Loucy (cell line): ENCODE results near the gene FBXO11.
A peak's percentile ranks its signal among the peaks of the same experiment; 100 is the strongest.

ENCODE experiments used
- H2AFZ ChIP-seq: fragments of 200-600 bp; sonication (generic); 2 replicates; pipeline ENCODE4 v1.6.0; 2016; ENCODE audit warnings: antibody characterized with exemption, mild to moderate bottlenecking, low read length, moderate library complexity
- H3F3A ChIP-seq: fragments of 200-600 bp; 2 replicates; pipeline ENCODE4 v1.6.0; 2016; ENCODE audit warnings: antibody characterized with exemption, low read depth, mild to moderate bottlenecking
- H3K27me3 ChIP-seq: fragments of 200-600 bp; sonication (generic); 2 replicates; pipeline ENCODE4 v1.6.1; 2014; ENCODE audit warnings: low read length, mild to moderate bottlenecking; ENCODE audit not compliant: insufficient read depth, poor library complexity, severe bottlenecking
- H3K36me3 ChIP-seq: fragments of 200-600 bp; sonication (generic); 2 replicates; pipeline ENCODE4 v1.6.1; 2016; ENCODE audit warnings: low read length; ENCODE audit not compliant: insufficient read depth
- H3K4me1 ChIP-seq: fragments of 200-600 bp; sonication (generic); 2 replicates; pipeline ENCODE4 v1.5.1; 2014; ENCODE audit warnings: low read length, mild to moderate bottlenecking; ENCODE audit not compliant: insufficient read depth, poor library complexity, severe bottlenecking
- H3K4me2 ChIP-seq: fragments of 200-600 bp; sonication (generic); 2 replicates; pipeline ENCODE4 v1.6.0; 2014; ENCODE audit warnings: antibody characterized with exemption, low read length, low read depth, mild to moderate bottlenecking; ENCODE audit not compliant: poor library complexity, severe bottlenecking
- H3K4me3 ChIP-seq: fragments of 200-600 bp; sonication (generic); 2 replicates; pipeline ENCODE4 v1.5.1; 2014; ENCODE audit warnings: low read length, mild to moderate bottlenecking, mixed read lengths; ENCODE audit not compliant: poor library complexity, severe bottlenecking
- H3K79me2 ChIP-seq: fragments of 200-600 bp; sonication (generic); 2 replicates; pipeline ENCODE4 v1.6.1; 2014; ENCODE audit warnings: low read length; ENCODE audit not compliant: insufficient read depth
- H3K9ac ChIP-seq: fragments of 200-600 bp; sonication (generic); 2 replicates; pipeline ENCODE4 v1.6.0; 2014; ENCODE audit warnings: mild to moderate bottlenecking, low read depth, low read length, moderate library complexity; ENCODE audit not compliant: poor library complexity, severe bottlenecking
- H3K9me2 ChIP-seq: fragments of 200-600 bp; sonication (generic); replicated peaks from 2 replicates; pipeline ENCODE4 v1.6.1; 2016; ENCODE audit warnings: low read depth, low read length, mixed read lengths
- H3K9me3 ChIP-seq: fragments of 200-600 bp; sonication (generic); 2 replicates; pipeline ENCODE4 v1.6.1; 2014; ENCODE audit warnings: mild to moderate bottlenecking, antibody characterized with exemption, low read length, low read depth; ENCODE audit not compliant: insufficient read depth
- H4K20me1 ChIP-seq: fragments of 200-600 bp; sonication (generic); 2 replicates; pipeline ENCODE4 v1.6.0; 2014; ENCODE audit warnings: antibody characterized with exemption, low read length, mild to moderate bottlenecking; ENCODE audit not compliant: insufficient read depth, poor library complexity, severe bottlenecking
- EZH2phosphoT487 ChIP-seq: fragments of 200-600 bp; IDR thresholded peaks from 2 replicates; pipeline ENCODE4 v1.6.1; 2018; ENCODE audit warnings: antibody characterized with exemption, mild to moderate bottlenecking, moderate library complexity, borderline replicate concordance
- TF ChIP-seq, protein P1 (sequence below): fragments of 200-600 bp; sonication (generic); conservative IDR thresholded peaks from 2 replicates; pipeline ENCODE4 v1.5.1; 2014; ENCODE audit warnings: mild to moderate bottlenecking, antibody characterized with exemption, low read length

FBXO11 gene

DNA sequence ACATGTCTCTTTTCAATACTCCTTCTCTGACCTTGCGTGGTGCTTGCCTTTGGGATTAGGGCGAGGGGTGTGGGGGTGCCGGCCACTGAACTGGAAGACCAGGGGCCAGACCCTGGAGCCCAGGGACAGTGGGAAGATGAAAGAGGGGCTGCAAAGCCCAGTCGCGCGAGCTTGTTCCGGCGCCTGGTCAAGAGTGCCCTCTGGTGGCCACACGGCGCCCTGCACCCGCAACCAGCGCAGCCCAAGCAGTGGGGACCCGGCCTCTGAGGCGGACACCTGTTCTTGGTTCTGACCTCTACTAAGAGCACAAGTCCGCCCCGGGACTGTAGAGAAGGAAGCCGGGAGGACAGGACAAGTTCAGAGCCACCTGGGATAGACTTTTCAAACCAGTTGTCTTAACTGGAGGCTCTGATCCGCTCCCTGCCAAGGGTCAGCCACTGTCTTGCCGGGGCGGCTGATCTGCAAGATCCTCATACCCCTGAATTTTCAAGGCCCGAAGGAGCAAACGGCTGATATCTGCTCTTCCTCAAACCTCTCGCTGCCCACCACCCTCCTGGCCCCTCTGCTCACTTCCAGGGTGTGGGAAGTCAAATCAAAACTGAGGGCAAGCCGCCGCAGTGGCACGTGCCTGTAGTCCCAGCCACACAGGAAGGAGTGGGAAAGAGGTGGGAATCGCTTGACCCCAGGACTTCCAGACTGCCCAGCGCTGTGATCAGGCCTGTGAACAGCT is 138.3 kb downstream of the FBXO11 start:
- no peak overlapping the region for H3K4me3 ChIP-seq
- no peaks in the 10 kb centered on the region for H3K27me3 ChIP-seq
- TF ChIP-seq, protein P1, sequence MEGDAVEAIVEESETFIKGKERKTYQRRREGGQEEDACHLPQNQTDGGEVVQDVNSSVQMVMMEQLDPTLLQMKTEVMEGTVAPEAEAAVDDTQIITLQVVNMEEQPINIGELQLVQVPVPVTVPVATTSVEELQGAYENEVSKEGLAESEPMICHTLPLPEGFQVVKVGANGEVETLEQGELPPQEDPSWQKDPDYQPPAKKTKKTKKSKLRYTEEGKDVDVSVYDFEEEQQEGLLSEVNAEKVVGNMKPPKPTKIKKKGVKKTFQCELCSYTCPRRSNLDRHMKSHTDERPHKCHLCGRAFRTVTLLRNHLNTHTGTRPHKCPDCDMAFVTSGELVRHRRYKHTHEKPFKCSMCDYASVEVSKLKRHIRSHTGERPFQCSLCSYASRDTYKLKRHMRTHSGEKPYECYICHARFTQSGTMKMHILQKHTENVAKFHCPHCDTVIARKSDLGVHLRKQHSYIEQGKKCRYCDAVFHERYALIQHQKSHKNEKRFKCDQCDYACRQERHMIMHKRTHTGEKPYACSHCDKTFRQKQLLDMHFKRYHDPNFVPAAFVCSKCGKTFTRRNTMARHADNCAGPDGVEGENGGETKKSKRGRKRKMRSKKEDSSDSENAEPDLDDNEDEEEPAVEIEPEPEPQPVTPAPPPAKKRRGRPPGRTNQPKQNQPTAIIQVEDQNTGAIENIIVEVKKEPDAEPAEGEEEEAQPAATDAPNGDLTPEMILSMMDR: peak; percentile 96
- TF ChIP-seq EZH2phosphoT487: no peak
- no peaks in the 10 kb centered on the region for H3K36me3 ChIP-seq
- H2AFZ ChIP-seq: peak overlapping the region; percentile 53
- no peaks in the 10 kb centered on the region for H3K9me3 ChIP-seq
- H3K9ac ChIP-seq: no peak overlapping the region
- H4K20me1 ChIP-seq: no peaks in the 10 kb centered on the region
- no peaks in the 10 kb centered on the region for H3K4me1 ChIP-seq
- no peaks in the 10 kb centered on the region for H3F3A ChIP-seq
- no peaks in the 10 kb centered on the region for H3K79me2 ChIP-seq
- no peaks in the 10 kb centered on the region for H3K9me2 ChIP-seq
- no peak overlapping the region for H3K4me2 ChIP-seq

DNA sequence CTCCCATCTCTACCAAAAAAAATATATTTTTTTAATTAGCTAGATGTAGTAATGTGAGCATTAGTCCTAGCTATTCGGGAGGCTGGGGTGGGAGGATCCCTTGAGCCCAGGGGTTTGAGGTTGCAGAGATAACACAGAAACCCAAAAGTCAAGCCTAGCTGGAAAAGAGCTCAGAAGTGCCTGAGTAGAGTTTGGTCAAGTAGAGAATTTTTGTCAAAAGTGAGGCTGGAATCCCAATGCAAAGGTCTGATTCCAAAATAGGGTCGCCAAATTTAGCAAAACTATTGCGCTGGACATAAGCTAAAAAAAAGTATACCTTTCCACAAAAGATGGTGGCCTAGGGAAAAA is 138.8 kb downstream of the FBXO11 start:
- Histone ChIP-seq H2AFZ (peak overlapping the region; percentile 53), H4K20me1 (no peaks in the 10 kb centered on the region), H3F3A (no peaks in the 10 kb centered on the region), H3K4me3 (no peak overlapping the region), H3K4me1 (no peaks in the 10 kb centered on the region), H3K36me3 (no peaks in the 10 kb centered on the region), H3K9ac (no peak overlapping the region), H3K9me2 (no peaks in the 10 kb centered on the region), H3K27me3 (no peaks in the 10 kb centered on the region), H3K4me2 (no peak overlapping the region), H3K9me3 (no peaks in the 10 kb centered on the region), H3K79me2 (no peaks in the 10 kb centered on the region)
- TF ChIP-seq, protein P1: no peak
- no peak for TF ChIP-seq EZH2phosphoT487

DNA sequence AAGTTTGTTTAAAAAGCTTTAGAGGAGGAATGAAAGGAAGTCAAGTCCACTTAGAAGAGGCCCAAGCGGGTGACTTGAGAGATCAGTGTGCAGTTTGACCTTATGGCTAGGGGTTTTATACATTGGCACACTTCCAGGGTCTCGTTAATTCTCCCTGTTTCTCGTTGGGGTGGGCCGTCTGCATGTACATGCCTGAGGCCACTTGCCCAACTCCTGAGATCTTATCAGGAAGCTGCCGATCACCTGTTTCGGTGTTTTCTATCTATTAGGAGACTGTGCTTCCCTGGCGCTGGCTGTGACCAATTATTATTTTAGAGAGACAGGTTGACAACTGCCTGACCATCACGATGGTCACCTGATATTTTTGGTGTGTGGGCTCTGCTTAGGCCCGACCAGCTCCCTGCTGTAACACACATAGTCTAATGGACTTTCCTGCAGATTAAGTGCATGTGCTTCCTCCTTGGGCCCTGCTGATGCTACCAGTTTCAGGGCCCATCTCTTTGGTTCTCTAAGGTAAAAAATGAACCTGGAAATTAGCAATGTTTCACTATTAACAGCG is 154.4 kb downstream of the FBXO11 start:
- Histone ChIP-seq H3K9ac (no peak overlapping the region), H3K27me3 (no peaks in the 10 kb centered on the region), H3K4me1 (no peaks in the 10 kb centered on the region), H3K4me3 (no peak overlapping the region), H4K20me1 (no peaks in the 10 kb centered on the region), H3K9me3 (no peaks in the 10 kb centered on the region), H2AFZ (no peak overlapping the region), H3K36me3 (no peaks in the 10 kb centered on the region), H3F3A (no peaks in the 10 kb centered on the region), H3K79me2 (no peaks in the 10 kb centered on the region), H3K4me2 (no peak overlapping the region), H3K9me2 (no peaks in the 10 kb centered on the region)
- TF ChIP-seq, protein P1: no peak
- no peak for TF ChIP-seq EZH2phosphoT487
